GM23338 (cell line): ENCODE results near the gene TSHZ2.

Experiments used
- CREB1 ChIP-seq: fragments of 250-450 bp; sonication (Bioruptor Pico); IDR thresholded peaks from 2 replicates; pipeline ENCODE4 v1.5.0; 2020; ENCODE audit warnings: low read depth, mild to moderate bottlenecking, moderate library complexity
- ETS1 ChIP-seq: IDR thresholded peaks from 2 replicates; pipeline ENCODE4 v1.6.1; 2016; ENCODE audit warnings: antibody characterized with exemption
- EZH2 ChIP-seq: fragments of 200-600 bp; sonication (generic); IDR thresholded peaks from one replicate; pipeline ENCODE4 v1.8.0; 2017; ENCODE audit warnings: antibody characterized with exemption, mild to moderate bottlenecking, low read depth; ENCODE audit not compliant: unreplicated experiment
- EZH2phosphoT487 ChIP-seq: fragments of 200-600 bp; sonication (generic); IDR thresholded peaks from one replicate; pipeline ENCODE4 v1.8.1; 2018; ENCODE audit warnings: antibody characterized with exemption; ENCODE audit not compliant: unreplicated experiment
- JUNB ChIP-seq: IDR thresholded peaks from one replicate; pipeline ENCODE4 v1.6.1; 2016; ENCODE audit warnings: antibody characterized with exemption; ENCODE audit not compliant: unreplicated experiment
- NANOG ChIP-seq: IDR thresholded peaks from 2 replicates; pipeline ENCODE4 v1.6.1; 2016; ENCODE audit warnings: antibody characterized with exemption, borderline replicate concordance
- POLR2AphosphoS5 ChIP-seq: IDR thresholded peaks from 2 replicates; pipeline ENCODE4 v1.6.1; 2016; ENCODE audit warnings: antibody characterized with exemption, low read depth
- STAT1 ChIP-seq: IDR thresholded peaks from one replicate; pipeline ENCODE4 v1.6.1; 2016; ENCODE audit warnings: antibody characterized with exemption; ENCODE audit not compliant: unreplicated experiment
- ZNF114 ChIP-seq: fragments of 250-450 bp; sonication (Bioruptor Pico); IDR thresholded peaks from 2 replicates; pipeline ENCODE4 v1.5.0; 2020; ENCODE audit warnings: mild to moderate bottlenecking, moderate library complexity
- TF ChIP-seq, protein P1 (sequence below), 2 experiments: fragments of 200-600 bp in 1 of 2; sonication (generic) in 1 of 2; conservative IDR thresholded peaks; 2 replicates each; pipeline versions ENCODE4 v1.5.1 to v1.6.1; 2016 to 2017; ENCODE audit warnings: antibody characterized with exemption in 2 of 2, low read depth in 2 of 2, mild to moderate bottlenecking in 2 of 2, moderate library complexity in 1 of 2
- TF ChIP-seq, protein P2 (sequence below): IDR thresholded peaks from one replicate; pipeline ENCODE4 v1.6.1; 2018; ENCODE audit warnings: antibody characterized with exemption; ENCODE audit not compliant: unreplicated experiment
- TF ChIP-seq, protein P3 (sequence below): fragments of 250-450 bp; sonication (Bioruptor Pico); IDR thresholded peaks from 2 replicates; pipeline ENCODE4 v1.5.0; 2020; ENCODE audit warnings: mild to moderate bottlenecking, moderate library complexity

- TF ChIP-seq, protein P1, sequence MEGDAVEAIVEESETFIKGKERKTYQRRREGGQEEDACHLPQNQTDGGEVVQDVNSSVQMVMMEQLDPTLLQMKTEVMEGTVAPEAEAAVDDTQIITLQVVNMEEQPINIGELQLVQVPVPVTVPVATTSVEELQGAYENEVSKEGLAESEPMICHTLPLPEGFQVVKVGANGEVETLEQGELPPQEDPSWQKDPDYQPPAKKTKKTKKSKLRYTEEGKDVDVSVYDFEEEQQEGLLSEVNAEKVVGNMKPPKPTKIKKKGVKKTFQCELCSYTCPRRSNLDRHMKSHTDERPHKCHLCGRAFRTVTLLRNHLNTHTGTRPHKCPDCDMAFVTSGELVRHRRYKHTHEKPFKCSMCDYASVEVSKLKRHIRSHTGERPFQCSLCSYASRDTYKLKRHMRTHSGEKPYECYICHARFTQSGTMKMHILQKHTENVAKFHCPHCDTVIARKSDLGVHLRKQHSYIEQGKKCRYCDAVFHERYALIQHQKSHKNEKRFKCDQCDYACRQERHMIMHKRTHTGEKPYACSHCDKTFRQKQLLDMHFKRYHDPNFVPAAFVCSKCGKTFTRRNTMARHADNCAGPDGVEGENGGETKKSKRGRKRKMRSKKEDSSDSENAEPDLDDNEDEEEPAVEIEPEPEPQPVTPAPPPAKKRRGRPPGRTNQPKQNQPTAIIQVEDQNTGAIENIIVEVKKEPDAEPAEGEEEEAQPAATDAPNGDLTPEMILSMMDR (conservative IDR thresholded peaks at IDR 0.05; ENCODE audit: low read depth in 2 of 2): no peak
- TF ChIP-seq POLR2AphosphoS5 (no peak), EZH2 (no peak), CREB1 (CRISPR knock-in tag) (no peak), NANOG (no peak), ZNF114 (CRISPR knock-in tag) (no peak), STAT1 (no peak), JUNB (no peak), EZH2phosphoT487 (no peak), ETS1 (no peak)
- TF ChIP-seq, protein P2, sequence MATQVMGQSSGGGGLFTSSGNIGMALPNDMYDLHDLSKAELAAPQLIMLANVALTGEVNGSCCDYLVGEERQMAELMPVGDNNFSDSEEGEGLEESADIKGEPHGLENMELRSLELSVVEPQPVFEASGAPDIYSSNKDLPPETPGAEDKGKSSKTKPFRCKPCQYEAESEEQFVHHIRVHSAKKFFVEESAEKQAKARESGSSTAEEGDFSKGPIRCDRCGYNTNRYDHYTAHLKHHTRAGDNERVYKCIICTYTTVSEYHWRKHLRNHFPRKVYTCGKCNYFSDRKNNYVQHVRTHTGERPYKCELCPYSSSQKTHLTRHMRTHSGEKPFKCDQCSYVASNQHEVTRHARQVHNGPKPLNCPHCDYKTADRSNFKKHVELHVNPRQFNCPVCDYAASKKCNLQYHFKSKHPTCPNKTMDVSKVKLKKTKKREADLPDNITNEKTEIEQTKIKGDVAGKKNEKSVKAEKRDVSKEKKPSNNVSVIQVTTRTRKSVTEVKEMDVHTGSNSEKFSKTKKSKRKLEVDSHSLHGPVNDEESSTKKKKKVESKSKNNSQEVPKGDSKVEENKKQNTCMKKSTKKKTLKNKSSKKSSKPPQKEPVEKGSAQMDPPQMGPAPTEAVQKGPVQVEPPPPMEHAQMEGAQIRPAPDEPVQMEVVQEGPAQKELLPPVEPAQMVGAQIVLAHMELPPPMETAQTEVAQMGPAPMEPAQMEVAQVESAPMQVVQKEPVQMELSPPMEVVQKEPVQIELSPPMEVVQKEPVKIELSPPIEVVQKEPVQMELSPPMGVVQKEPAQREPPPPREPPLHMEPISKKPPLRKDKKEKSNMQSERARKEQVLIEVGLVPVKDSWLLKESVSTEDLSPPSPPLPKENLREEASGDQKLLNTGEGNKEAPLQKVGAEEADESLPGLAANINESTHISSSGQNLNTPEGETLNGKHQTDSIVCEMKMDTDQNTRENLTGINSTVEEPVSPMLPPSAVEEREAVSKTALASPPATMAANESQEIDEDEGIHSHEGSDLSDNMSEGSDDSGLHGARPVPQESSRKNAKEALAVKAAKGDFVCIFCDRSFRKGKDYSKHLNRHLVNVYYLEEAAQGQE: no peak
- TF ChIP-seq, protein P3, sequence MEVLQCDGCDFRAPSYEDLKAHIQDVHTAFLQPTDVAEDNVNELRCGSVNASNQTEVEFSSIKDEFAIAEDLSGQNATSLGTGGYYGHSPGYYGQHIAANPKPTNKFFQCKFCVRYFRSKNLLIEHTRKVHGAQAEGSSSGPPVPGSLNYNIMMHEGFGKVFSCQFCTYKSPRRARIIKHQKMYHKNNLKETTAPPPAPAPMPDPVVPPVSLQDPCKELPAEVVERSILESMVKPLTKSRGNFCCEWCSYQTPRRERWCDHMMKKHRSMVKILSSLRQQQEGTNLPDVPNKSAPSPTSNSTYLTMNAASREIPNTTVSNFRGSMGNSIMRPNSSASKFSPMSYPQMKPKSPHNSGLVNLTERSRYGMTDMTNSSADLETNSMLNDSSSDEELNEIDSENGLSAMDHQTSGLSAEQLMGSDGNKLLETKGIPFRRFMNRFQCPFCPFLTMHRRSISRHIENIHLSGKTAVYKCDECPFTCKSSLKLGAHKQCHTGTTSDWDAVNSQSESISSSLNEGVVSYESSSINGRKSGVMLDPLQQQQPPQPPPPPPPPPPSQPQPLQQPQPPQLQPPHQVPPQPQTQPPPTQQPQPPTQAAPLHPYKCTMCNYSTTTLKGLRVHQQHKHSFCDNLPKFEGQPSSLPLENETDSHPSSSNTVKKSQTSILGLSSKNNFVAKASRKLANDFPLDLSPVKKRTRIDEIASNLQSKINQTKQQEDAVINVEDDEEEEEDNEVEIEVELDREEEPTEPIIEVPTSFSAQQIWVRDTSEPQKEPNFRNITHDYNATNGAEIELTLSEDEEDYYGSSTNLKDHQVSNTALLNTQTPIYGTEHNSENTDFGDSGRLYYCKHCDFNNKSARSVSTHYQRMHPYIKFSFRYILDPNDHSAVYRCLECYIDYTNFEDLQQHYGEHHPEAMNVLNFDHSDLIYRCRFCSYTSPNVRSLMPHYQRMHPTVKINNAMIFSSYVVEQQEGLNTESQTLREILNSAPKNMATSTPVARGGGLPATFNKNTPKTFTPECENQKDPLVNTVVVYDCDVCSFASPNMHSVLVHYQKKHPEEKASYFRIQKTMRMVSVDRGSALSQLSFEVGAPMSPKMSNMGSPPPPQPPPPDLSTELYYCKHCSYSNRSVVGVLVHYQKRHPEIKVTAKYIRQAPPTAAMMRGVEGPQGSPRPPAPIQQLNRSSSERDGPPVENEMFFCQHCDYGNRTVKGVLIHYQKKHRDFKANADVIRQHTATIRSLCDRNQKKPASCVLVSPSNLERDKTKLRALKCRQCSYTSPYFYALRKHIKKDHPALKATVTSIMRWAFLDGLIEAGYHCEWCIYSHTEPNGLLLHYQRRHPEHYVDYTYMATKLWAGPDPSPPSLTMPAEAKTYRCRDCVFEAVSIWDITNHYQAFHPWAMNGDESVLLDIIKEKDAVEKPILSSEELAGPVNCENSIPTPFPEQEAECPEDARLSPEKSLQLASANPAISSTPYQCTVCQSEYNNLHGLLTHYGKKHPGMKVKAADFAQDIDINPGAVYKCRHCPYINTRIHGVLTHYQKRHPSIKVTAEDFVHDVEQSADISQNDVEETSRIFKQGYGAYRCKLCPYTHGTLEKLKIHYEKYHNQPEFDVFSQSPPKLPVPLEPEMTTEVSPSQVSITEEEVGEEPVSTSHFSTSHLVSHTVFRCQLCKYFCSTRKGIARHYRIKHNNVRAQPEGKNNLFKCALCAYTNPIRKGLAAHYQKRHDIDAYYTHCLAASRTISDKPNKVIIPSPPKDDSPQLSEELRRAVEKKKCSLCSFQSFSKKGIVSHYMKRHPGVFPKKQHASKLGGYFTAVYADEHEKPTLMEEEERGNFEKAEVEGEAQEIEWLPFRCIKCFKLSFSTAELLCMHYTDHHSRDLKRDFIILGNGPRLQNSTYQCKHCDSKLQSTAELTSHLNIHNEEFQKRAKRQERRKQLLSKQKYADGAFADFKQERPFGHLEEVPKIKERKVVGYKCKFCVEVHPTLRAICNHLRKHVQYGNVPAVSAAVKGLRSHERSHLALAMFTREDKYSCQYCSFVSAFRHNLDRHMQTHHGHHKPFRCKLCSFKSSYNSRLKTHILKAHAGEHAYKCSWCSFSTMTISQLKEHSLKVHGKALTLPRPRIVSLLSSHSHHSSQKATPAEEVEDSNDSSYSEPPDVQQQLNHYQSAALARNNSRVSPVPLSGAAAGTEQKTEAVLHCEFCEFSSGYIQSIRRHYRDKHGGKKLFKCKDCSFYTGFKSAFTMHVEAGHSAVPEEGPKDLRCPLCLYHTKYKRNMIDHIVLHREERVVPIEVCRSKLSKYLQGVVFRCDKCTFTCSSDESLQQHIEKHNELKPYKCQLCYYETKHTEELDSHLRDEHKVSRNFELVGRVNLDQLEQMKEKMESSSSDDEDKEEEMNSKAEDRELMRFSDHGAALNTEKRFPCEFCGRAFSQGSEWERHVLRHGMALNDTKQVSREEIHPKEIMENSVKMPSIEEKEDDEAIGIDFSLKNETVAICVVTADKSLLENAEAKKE: no peak
Observed at GRCh38 chr20:53205046-53205445, 232.9 kb downstream of the TSHZ2 start.
